Activated T-helper 2 cell treated with anti-CD3 and anti-CD28 coated beads, Interferon-gamma antibody, Interleukin-2, Interleukin-4, amounts not matched to agents 10 μg/mL and 5 μg/mL and 100 μg/mL, durations not matched to agents 14 hours and 24 hours and 36 hours (primary cell): Measurements from ENCODE around the gene ATP8B1. TPM values are rescaled to one million over a fixed set of nuclear protein-coding genes. Genes with fewer than 3 reads are reported as not detected.

Experiments used
- DNase-seq: peaks from one replicate; pipeline ENCODE4 v3.0.0; 2021; ENCODE audit warnings: low spot score
- H3K27ac Mint-ChIP-seq: one replicate; pipeline ENCODE4 v1.8.0; 2021; ENCODE audit warnings: mixed read lengths
- H3K27me3 Mint-ChIP-seq: one replicate; pipeline ENCODE4 v1.8.0; 2021; ENCODE audit warnings: low read depth, mixed read lengths
- H3K36me3 Mint-ChIP-seq: one replicate; pipeline ENCODE4 v1.8.0; 2021; ENCODE audit warnings: low read depth, mixed read lengths
- H3K4me1 Mint-ChIP-seq: one replicate; pipeline ENCODE4 v1.8.0; 2021; ENCODE audit warnings: low read depth, mixed read lengths
- H3K4me3 Mint-ChIP-seq: one replicate; pipeline ENCODE4 v1.8.0; 2021; ENCODE audit warnings: low read depth, mild to moderate bottlenecking, moderate library complexity, mixed read lengths
- H3K9me3 Mint-ChIP-seq: one replicate; pipeline ENCODE4 v1.8.0; 2021; ENCODE audit warnings: mixed read lengths
- intact Hi-C: fragments of 100-400 bp; cut with micrococcal nuclease; formaldehyde crosslinking; loops from one replicate; pipeline ENCODE4 v1.15.1; 2023
- total RNA-seq: library from RNA; stranded (reverse); gene quantifications from 2 replicates; pipeline ENCODE4 v1.2.3, GENCODE V29; 2022

Gene ATP8B1
- total RNA-seq, 1 donor from 2014 or later, result not detected

DNA sequence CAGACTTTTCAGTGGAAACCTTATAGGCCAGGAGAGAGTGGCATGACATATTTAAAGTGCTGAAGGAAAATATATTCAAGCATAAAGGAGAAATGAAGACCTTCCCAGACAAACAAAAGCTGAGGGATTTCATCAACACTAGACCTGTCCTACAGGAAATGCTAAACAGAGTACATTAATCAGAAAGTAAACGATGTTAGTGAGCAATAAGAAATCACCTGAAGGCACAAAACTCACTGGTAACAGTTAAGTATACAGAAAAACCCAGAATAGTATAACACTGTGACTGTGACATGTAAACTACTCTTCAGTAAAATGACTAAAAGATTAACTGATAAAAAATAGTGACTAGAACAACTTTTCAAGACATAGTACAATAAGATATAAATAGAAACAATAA is 87.4 kb downstream of the ATP8B1 start:
- no peaks in the 10 kb centered on the region for H3K27me3 Mint-ChIP-seq
- H3K36me3 Mint-ChIP-seq, result no peaks in the 10 kb centered on the region
- no peak for DNase-seq
- H3K9me3 Mint-ChIP-seq, result peaks cover 37% of the 10 kb centered on the region
- no peaks in the 10 kb centered on the region for H3K4me1 Mint-ChIP-seq
- no peak overlapping the region for H3K27ac Mint-ChIP-seq
- intact Hi-C loops, result no loop called here
- H3K4me3 Mint-ChIP-seq, result no peak overlapping the region

DNA sequence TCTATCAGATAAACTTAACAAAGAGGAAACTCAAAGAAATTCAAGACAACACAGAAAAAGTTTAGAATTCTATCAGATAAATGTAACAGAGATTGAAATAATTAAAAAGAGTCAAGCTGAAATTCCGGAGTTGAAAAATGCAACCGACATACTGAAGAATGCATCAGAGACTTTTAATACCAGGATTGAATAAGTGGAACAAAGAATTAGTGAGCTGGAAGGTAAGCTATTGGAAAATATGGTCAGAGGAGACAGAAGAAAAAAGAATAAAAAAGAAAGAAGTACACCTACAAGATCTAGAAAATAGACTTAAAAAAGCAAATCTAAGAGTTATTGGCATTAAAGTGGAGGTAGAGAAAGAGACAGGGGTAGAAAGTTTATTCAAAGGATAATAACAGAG is 88.0 kb downstream of the ATP8B1 start:
- H3K36me3 Mint-ChIP-seq, result no peaks in the 10 kb centered on the region
- H3K4me3 Mint-ChIP-seq, result no peak overlapping the region
- no peaks in the 10 kb centered on the region for H3K4me1 Mint-ChIP-seq
- DNase-seq, result no peak
- H3K27ac Mint-ChIP-seq, result no peak overlapping the region
- no peaks in the 10 kb centered on the region for H3K27me3 Mint-ChIP-seq
- H3K9me3 Mint-ChIP-seq, result peaks cover 37% of the 10 kb centered on the region
- intact Hi-C loops, result no loop called here

DNA sequence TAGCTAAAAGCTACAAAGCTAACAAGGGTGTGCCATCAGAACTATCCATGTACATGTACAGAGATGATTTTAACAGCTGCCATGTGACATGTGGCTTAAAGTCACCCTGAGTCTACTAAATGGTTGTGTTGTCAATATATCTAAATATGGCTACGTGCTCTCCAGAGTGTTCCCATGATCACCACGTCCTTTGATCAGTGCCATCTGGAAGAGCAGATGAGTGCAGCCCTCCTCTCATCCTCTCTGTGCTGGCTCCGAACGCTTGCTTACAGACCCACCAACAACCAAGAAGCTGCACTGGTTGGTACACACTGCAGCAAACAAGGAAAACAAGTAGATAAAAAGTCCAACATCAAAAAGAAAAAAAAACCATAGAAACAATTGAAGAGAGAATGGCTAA is 92.9 kb downstream of the ATP8B1 start:
- no peaks in the 10 kb centered on the region for H3K4me1 Mint-ChIP-seq
- H3K36me3 Mint-ChIP-seq, result no peaks in the 10 kb centered on the region
- no peak overlapping the region for H3K4me3 Mint-ChIP-seq
- intact Hi-C loops, result no loop called here
- H3K9me3 Mint-ChIP-seq, result peaks cover 16% of the 10 kb centered on the region
- H3K27ac Mint-ChIP-seq, result no peak overlapping the region
- DNase-seq, result no peak
- no peaks in the 10 kb centered on the region for H3K27me3 Mint-ChIP-seq

DNA sequence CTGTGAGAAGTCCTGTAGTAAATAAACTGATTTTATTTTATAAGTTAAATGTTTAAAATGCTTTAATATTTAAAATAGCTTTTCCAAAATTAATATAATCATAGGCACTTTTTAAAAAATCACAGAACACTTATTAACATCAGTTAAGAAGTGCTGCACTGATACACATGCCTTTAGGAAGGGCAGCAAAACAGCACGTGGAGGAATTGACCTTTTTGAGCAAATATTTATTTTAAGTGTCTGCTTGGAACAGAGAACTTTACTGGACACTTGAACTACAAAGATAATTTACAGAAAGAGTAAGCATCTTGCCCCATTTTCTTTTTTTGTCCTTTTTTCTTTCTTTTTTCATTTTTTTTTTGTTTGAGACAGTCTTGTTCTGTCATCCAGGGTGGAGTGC is 93.8 kb downstream of the ATP8B1 start:
- intact Hi-C loops, result no loop called here
- no peaks in the 10 kb centered on the region for H3K4me1 Mint-ChIP-seq
- H3K27ac Mint-ChIP-seq, result no peak overlapping the region
- no peaks in the 10 kb centered on the region for H3K36me3 Mint-ChIP-seq
- peaks cover 9% of the 10 kb centered on the region for H3K9me3 Mint-ChIP-seq
- H3K4me3 Mint-ChIP-seq, result no peak overlapping the region
- no peak for DNase-seq
- no peaks in the 10 kb centered on the region for H3K27me3 Mint-ChIP-seq

DNA sequence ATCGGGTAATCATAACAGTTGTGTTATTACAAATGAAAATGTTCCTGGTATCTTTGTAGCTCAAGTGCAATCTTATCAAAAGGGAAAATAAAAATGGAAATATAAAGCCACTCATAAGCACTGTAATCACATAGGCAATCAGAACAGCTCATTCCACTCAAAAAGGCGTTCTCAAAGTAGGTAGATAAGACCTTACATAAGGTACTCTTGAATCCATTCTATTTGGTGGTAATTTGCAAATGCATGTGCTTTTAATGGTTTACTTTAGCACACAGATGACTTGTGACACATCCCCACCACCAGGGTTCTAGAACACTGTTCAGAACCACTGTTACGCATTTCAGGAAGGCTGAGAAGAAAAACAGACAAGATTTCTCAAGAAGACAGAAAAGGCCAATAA is 94.8 kb downstream of the ATP8B1 start:
- H3K4me3 Mint-ChIP-seq, result no peak overlapping the region
- no peak for DNase-seq
- H3K4me1 Mint-ChIP-seq, result no peaks in the 10 kb centered on the region
- H3K27me3 Mint-ChIP-seq, result no peaks in the 10 kb centered on the region
- intact Hi-C loops, result no loop called here
- H3K36me3 Mint-ChIP-seq, result no peaks in the 10 kb centered on the region
- peaks cover 9% of the 10 kb centered on the region for H3K9me3 Mint-ChIP-seq
- H3K27ac Mint-ChIP-seq, result no peak overlapping the region

DNA sequence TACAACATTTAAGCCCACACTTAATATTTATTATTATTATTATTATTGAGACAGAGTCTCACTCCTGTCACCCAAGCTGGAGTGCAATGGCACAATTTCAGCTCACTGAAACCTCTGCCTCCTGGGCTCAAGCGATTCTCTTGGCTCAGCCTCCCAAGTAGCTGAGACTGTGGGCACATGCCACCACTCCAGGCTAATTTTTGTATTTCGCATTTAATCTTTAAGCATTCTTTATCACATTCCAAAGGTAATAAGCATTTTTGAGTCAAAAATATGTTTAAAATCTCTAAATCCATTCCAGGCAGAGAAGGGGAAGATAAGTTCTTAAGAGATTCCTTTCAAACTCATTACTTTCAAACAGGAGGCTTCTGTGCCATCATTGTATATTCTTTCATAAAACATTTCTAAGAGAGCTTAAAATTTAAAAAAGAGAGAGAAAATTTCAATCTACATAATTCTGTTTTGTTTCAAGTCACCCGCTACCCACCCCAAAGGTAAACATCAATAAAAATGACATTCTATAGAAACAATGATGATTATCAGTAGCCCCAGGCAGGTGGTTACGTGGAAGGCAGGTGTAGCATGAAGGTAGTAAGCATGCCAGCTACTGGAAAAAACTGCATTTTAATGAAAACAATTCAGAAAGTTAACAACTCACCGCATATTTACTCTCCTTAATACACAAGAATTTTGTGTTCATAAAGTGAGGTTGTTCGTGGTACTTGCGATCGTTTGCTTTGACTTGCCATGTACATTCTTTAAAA is 97.1 kb downstream of the ATP8B1 start:
- no peak for DNase-seq
- intact Hi-C loops, result no loop called here
- Mint-ChIP-seq H3K9me3 (peaks cover 14% of the 10 kb centered on the region), H3K36me3 (no peaks in the 10 kb centered on the region), H3K4me1 (no peaks in the 10 kb centered on the region), H3K4me3 (no peak overlapping the region), H3K27me3 (no peaks in the 10 kb centered on the region), H3K27ac (no peak overlapping the region)

DNA sequence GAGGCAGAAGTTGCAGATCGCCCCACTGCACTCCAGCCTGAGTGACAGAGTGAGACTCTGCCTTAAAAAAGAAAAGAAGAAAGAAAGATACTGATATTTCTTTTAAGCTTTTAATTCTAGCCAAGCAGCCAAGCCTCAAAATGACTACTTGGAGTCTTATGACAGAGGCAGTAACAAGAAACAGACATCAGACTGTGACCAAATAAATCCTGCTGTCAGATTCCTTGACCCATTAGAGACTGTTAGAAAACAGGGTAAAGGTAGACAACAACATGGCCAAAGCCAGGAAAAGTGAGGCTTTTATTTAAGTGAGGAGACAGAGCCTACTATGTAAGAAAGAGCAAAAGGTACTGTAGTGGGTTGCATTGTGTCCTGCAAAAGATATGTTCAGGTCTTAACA is 98.1 kb downstream of the ATP8B1 start:
- H3K4me3 Mint-ChIP-seq, result no peak overlapping the region
- intact Hi-C loops, result no loop called here
- H3K9me3 Mint-ChIP-seq, result peaks cover 14% of the 10 kb centered on the region
- no peak for DNase-seq
- H3K4me1 Mint-ChIP-seq, result no peaks in the 10 kb centered on the region
- no peak overlapping the region for H3K27ac Mint-ChIP-seq
- H3K36me3 Mint-ChIP-seq, result no peaks in the 10 kb centered on the region
- H3K27me3 Mint-ChIP-seq, result no peaks in the 10 kb centered on the region

DNA sequence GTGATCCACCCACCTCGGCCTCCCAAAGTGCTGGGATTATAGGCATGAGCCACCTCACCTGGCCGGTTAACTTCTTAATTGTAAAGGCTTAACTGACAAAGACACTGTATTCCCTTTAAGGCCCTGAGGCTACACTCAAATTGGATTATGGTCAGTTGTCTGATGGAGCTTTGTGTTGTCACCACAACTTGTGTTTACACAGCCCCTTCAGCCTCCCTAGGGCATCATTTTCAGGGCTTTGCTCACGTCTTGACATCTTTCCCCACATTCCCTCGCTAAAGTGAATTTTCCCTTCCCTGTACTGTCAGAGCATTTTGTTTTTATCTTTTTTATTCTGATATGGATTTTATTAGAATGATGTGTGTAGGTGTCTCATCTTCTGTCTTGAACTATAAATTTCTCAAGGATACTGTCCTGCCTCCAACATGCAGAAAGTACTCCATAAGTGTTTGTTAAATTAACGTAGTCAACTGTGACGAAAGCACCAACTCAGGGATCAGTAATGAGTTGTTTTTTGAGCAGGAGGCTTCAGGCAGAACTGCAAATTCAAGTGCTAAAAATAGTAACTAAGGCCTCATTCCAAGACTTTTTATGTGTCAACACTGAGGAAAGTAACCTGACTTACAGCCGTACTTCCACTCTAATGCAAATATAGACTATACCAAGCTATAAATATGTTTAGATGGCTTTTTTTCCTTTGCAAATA is 104.4 kb downstream of the ATP8B1 start:
- no peak for DNase-seq
- intact Hi-C loops, result no loop called here
- no peaks in the 10 kb centered on the region for H3K27me3 Mint-ChIP-seq
- no peak overlapping the region for H3K4me3 Mint-ChIP-seq
- no peak overlapping the region for H3K27ac Mint-ChIP-seq
- no peaks in the 10 kb centered on the region for H3K4me1 Mint-ChIP-seq
- H3K9me3 Mint-ChIP-seq, result peaks cover 4% of the 10 kb centered on the region
- no peaks in the 10 kb centered on the region for H3K36me3 Mint-ChIP-seq

DNA sequence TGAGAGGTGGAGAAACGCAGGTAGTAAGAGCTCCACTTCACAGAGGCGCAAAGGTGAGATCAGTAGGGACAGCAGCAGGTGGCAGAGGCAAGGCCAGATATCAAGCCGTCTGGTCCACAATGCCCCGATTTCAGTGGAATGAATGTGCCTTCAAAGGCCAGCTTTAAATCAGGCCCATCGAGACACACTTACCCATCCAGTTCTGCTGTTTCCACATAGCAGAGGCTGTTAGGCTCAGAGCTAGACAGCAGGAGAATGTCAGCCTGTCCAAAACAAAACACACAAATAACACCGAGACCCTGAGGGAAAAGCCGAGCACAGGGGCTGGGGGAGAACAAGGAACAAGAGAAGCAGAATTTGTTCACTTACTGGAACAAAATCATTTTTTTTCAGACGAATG is 105.7 kb downstream of the ATP8B1 start:
- intact Hi-C loops, result no loop called here
- Mint-ChIP-seq H3K4me1 (no peaks in the 10 kb centered on the region), H3K36me3 (no peaks in the 10 kb centered on the region), H3K4me3 (no peak overlapping the region), H3K9me3 (no peaks in the 10 kb centered on the region), H3K27me3 (no peaks in the 10 kb centered on the region), H3K27ac (no peak overlapping the region)
- no peak for DNase-seq

DNA sequence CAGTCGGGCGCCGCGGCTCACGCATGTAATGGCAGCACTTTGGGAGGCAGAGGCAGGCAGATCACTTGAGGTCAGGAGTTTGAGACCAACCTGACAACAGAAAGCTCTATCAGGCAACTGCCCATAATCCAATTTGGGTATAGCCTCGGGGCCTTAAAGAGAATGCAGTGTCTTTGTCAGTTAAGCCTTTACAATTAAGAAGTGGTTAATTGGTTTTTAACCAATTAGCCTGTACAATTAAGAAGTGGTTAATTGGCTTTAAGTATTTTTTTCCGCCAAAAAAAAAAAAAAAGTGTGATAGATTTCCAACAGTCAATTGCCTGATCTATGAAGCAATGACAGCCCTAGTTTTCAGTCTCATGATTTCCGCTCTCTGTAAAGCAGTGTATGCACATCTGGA is 106.8 kb downstream of the ATP8B1 start:
- Mint-ChIP-seq H3K27me3 (no peaks in the 10 kb centered on the region), H3K36me3 (no peaks in the 10 kb centered on the region), H3K4me3 (no peak overlapping the region), H3K9me3 (no peaks in the 10 kb centered on the region), H3K27ac (no peak overlapping the region), H3K4me1 (no peaks in the 10 kb centered on the region)
- intact Hi-C loops, result no loop called here
- no peak for DNase-seq

DNA sequence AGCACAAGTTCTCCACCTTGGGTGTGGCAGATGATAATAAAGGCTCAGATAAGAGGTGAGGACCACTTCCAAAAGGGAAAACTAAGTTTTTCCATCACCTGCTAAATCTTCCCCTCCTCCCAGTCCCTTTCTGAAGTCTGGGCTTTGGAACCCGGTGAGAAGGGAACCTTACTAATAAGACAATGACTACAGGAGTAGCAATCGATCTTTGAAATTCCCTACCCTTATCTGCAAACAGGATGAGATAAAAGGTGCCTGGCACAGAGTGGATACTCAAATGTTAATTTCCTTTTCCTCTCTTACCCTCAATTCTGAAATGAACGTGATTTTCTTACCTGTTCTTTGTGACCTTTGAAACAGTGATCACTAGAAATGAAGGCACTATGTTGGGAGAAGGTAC is 111.8 kb downstream of the ATP8B1 start:
- Mint-ChIP-seq H3K27me3 (no peaks in the 10 kb centered on the region), H3K4me3 (no peak overlapping the region), H3K36me3 (no peaks in the 10 kb centered on the region), H3K27ac (no peak overlapping the region), H3K4me1 (no peaks in the 10 kb centered on the region), H3K9me3 (no peaks in the 10 kb centered on the region)
- intact Hi-C loops, result no loop called here
- no peak for DNase-seq

DNA sequence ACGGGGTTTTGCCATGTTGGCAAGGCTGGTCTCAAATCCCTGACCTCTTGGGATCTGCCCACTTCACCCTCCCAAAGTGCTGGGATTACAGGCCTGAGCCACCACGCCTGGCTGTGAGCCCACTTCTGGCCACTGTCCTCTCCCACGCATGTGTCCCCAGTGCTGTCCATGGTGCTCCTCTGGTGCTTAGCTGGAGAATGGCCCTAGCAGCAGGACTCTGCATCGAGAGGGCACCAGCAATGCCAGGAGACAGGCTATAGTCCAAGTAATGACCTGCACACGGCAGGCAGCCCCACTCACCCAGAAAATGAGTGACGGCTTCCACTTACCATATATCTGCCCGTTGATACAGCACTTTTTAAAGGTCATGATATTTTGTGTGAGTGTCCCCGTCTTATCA is 115.1 kb downstream of the ATP8B1 start:
- Mint-ChIP-seq H3K4me3 (no peak overlapping the region), H3K9me3 (no peaks in the 10 kb centered on the region), H3K27me3 (no peaks in the 10 kb centered on the region), H3K36me3 (no peaks in the 10 kb centered on the region), H3K4me1 (no peaks in the 10 kb centered on the region), H3K27ac (no peak overlapping the region)
- intact Hi-C loops, result no loop called here
- no peak for DNase-seq

DNA sequence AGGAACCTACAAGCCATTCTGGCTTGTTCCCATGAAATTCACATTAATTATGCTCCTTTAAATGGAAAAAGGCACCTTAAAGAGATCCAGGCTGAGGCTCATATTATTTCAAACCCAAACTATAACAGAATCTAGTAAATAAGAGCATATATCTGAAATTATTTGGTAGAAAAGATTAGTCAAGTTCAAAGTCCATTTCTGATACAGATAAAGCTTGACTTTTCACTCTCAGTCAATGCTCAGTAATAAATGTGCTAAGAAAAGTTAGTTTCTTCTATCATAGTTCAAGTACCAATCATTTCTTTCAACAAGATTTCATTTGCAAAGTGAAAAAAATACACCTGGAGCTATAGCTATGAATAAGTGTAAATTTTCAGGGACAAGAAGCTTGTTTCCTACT is 119.6 kb downstream of the ATP8B1 start:
- no peak overlapping the region for H3K4me3 Mint-ChIP-seq
- H3K27me3 Mint-ChIP-seq, result no peaks in the 10 kb centered on the region
- intact Hi-C loops, result no loop called here
- no peaks in the 10 kb centered on the region for H3K4me1 Mint-ChIP-seq
- H3K36me3 Mint-ChIP-seq, result no peaks in the 10 kb centered on the region
- H3K9me3 Mint-ChIP-seq, result peaks cover 4% of the 10 kb centered on the region
- no peak overlapping the region for H3K27ac Mint-ChIP-seq
- DNase-seq, result no peak
